ENCODE measurements around the gene BICD2. TPM values are rescaled to one million over a fixed set of nuclear protein-coding genes. Genes with fewer than 3 reads are reported as not detected.

Gene BICD2
- polyA plus RNA-seq, 4 donors = 0.67 to 9.7 (median 3.3) TPM

GRCh38 chr9:92669890-92670708 lies 94.5 kb downstream of the BICD2 start, which contains the start of gene IPPK:
Gene IPPK (minus strand): TSS chr9:92670131. CDS start chr9:92669988, 143 bp downstream.
- FAIRE-seq = no peak
- Histone ChIP-seq H3K9me3 (ENCODE audit: control insufficient read depth in 2 of 2, insufficient read depth in 1 of 2, low read depth in 1 of 2, low read length in 1 of 2) (no peaks in the 10 kb centered on the region), H3K36me3 (ENCODE audit: control insufficient read depth in 3 of 3, insufficient read depth in 2 of 3, low read depth in 1 of 3, low read length in 3 of 3) (peaks cover 0 to 13% (median 0%) of the 10 kb centered on the region in 3 donors), H3K4me3 (ENCODE audit: low read depth in 1 of 3, low read length in 3 of 3) (peak within 1 kb of the TSS; percentile 73 to 87 (median 80)), H3K4me1 (ENCODE audit: control insufficient read depth in 3 of 3, insufficient read depth in 2 of 3, low read depth in 1 of 3, low read length in 2 of 3) (peaks cover 0 to 6% (median 3%) of the 10 kb centered on the region in 3 donors), H3K27ac (ENCODE audit: low read depth in 1 of 3, low read length in 2 of 3) (peak within 1 kb of the TSS; percentile 35 to 94 (median 85)), H3K27me3 (ENCODE audit: control insufficient read depth in 3 of 3, insufficient read depth in 3 of 3, low read length in 3 of 3) (no peaks in the 10 kb centered on the region)
- peak; percentile 98 to 99 for DNase-seq
- WGBS, 3 donors = 0 to 1% (median 0%) methylated on average over 64 to 75 of the region's 75 CpGs

- 0 to 1% (median 1%) methylated on average over 22 to 29 of the region's 29 CpGs for WGBS, 3 donors
- Histone ChIP-seq H3K4me3 (ENCODE audit: low read depth in 1 of 3, low read length in 3 of 3) (peak overlapping the region; percentile 73 to 87 (median 80)), H3K27me3 (ENCODE audit: control insufficient read depth in 3 of 3, insufficient read depth in 3 of 3, low read length in 3 of 3) (no peaks in the 10 kb centered on the region), H3K9me3 (ENCODE audit: control insufficient read depth in 2 of 2, insufficient read depth in 1 of 2, low read depth in 1 of 2, low read length in 1 of 2) (no peaks in the 10 kb centered on the region), H3K27ac (ENCODE audit: low read depth in 1 of 3, low read length in 2 of 3) (peak overlapping the region; percentile 34 to 81 (median 66)), H3K36me3 (ENCODE audit: control insufficient read depth in 3 of 3, insufficient read depth in 2 of 3, low read depth in 1 of 3, low read length in 3 of 3) (peaks cover 0 to 18% (median 0%) of the 10 kb centered on the region in 3 donors), H3K4me1 (ENCODE audit: control insufficient read depth in 3 of 3, insufficient read depth in 2 of 3, low read depth in 1 of 3, low read length in 2 of 3) (peaks cover 0 to 6% (median 3%) of the 10 kb centered on the region in 3 donors)
- peak; percentile 29 to 60 for DNase-seq
- no peak for FAIRE-seq
These were observed 95.1 kb downstream of the BICD2 start for GRCh38 chr9:92669527-92669889.

- peak overlapping the region in 2 of 3 donors; percentile 66 to 81 for H3K27ac ChIP-seq (ENCODE audit: low read depth in 1 of 3, low read length in 2 of 3)
- FAIRE-seq (no peak), DNase-seq (peak; percentile 56 to 67)
These were observed 95.7 kb downstream of the BICD2 start for GRCh38 chr9:92668746-92669526.

GRCh38 chr9:92666912-92667532 lies 97.6 kb downstream of the BICD2 start:
- WGBS, 3 donors = 81 to 95% (median 92%) methylated on average over 8 of the region's 8 CpGs
- no peak for DNase-seq
- no peak for FAIRE-seq
- H3K27me3 ChIP-seq (ENCODE audit: control insufficient read depth in 3 of 3, insufficient read depth in 3 of 3, low read length in 3 of 3) = no peaks in the 10 kb centered on the region
- no peak overlapping the region for H3K4me3 ChIP-seq (ENCODE audit: low read depth in 1 of 3, low read length in 3 of 3)
- peaks cover 0 to 6% (median 3%) of the 10 kb centered on the region in 3 donors for H3K4me1 ChIP-seq (ENCODE audit: control insufficient read depth in 3 of 3, insufficient read depth in 2 of 3, low read depth in 1 of 3, low read length in 2 of 3)
- H3K9me3 ChIP-seq (ENCODE audit: control insufficient read depth in 2 of 2, insufficient read depth in 1 of 2, low read depth in 1 of 2, low read length in 1 of 2) = no peaks in the 10 kb centered on the region
- peaks cover 0 to 29% (median 0%) of the 10 kb centered on the region in 3 donors for H3K36me3 ChIP-seq (ENCODE audit: control insufficient read depth in 3 of 3, insufficient read depth in 2 of 3, low read depth in 1 of 3, low read length in 3 of 3)
- H3K27ac ChIP-seq (ENCODE audit: low read depth in 1 of 3, low read length in 2 of 3) = no peak overlapping the region

More at GRCh38 chr9:92668746-92669526, 95.7 kb downstream of the BICD2 start:
- H3K36me3 ChIP-seq (ENCODE audit: control insufficient read depth in 3 of 3, insufficient read depth in 2 of 3, low read depth in 1 of 3, low read length in 3 of 3) = peaks cover 0 to 24% (median 0%) of the 10 kb centered on the region in 3 donors
- H3K4me3 ChIP-seq (ENCODE audit: low read depth in 1 of 3, low read length in 3 of 3) = peak overlapping the region; percentile 73 to 87 (median 80)
- 16 to 19% (median 18%) methylated on average over 14 of the region's 14 CpGs for WGBS, 3 donors
- no peaks in the 10 kb centered on the region for H3K9me3 ChIP-seq (ENCODE audit: control insufficient read depth in 2 of 2, insufficient read depth in 1 of 2, low read depth in 1 of 2, low read length in 1 of 2)
- peaks cover 0 to 6% (median 3%) of the 10 kb centered on the region in 3 donors for H3K4me1 ChIP-seq (ENCODE audit: control insufficient read depth in 3 of 3, insufficient read depth in 2 of 3, low read depth in 1 of 3, low read length in 2 of 3)
- H3K27me3 ChIP-seq (ENCODE audit: control insufficient read depth in 3 of 3, insufficient read depth in 3 of 3, low read length in 3 of 3) = no peaks in the 10 kb centered on the region

GRCh38 chr9:92666236-92666635 lies 98.4 kb downstream of the BICD2 start:
- Histone ChIP-seq H3K9me3 (ENCODE audit: control insufficient read depth in 2 of 2, insufficient read depth in 1 of 2, low read depth in 1 of 2, low read length in 1 of 2) (no peaks in the 10 kb centered on the region), H3K36me3 (ENCODE audit: control insufficient read depth in 3 of 3, insufficient read depth in 2 of 3, low read depth in 1 of 3, low read length in 3 of 3) (peaks cover 0 to 35% (median 0%) of the 10 kb centered on the region in 3 donors), H3K4me1 (ENCODE audit: control insufficient read depth in 3 of 3, insufficient read depth in 2 of 3, low read depth in 1 of 3, low read length in 2 of 3) (peaks cover 0 to 6% (median under 1%) of the 10 kb centered on the region in 3 donors), H3K27me3 (ENCODE audit: control insufficient read depth in 3 of 3, insufficient read depth in 3 of 3, low read length in 3 of 3) (no peaks in the 10 kb centered on the region), H3K4me3 (ENCODE audit: low read depth in 1 of 3, low read length in 3 of 3) (no peak overlapping the region), H3K27ac (ENCODE audit: low read depth in 1 of 3, low read length in 2 of 3) (no peak overlapping the region)
- FAIRE-seq = no peak
- WGBS, 3 donors = 92 to 94% (median 93%) methylated on average over 6 of the region's 6 CpGs
- no peak for DNase-seq

- Histone ChIP-seq H3K27me3 (ENCODE audit: control insufficient read depth in 3 of 3, insufficient read depth in 3 of 3, low read length in 3 of 3) (no peaks in the 10 kb centered on the region), H3K4me1 (ENCODE audit: control insufficient read depth in 3 of 3, insufficient read depth in 2 of 3, low read depth in 1 of 3, low read length in 2 of 3) (peaks cover 0 to 6% (median 0%) of the 10 kb centered on the region in 3 donors), H3K4me3 (ENCODE audit: low read depth in 1 of 3, low read length in 3 of 3) (no peak overlapping the region), H3K9me3 (ENCODE audit: control insufficient read depth in 2 of 2, insufficient read depth in 1 of 2, low read depth in 1 of 2, low read length in 1 of 2) (no peaks in the 10 kb centered on the region), H3K36me3 (ENCODE audit: control insufficient read depth in 3 of 3, insufficient read depth in 2 of 3, low read depth in 1 of 3, low read length in 3 of 3) (peaks cover 0 to 39% (median 0%) of the 10 kb centered on the region in 3 donors), H3K27ac (ENCODE audit: low read depth in 1 of 3, low read length in 2 of 3) (no peak overlapping the region)
- 90 to 93% (median 92%) methylated on average over 3 of the region's 3 CpGs for WGBS, 3 donors
- FAIRE-seq (no peak), DNase-seq (no peak)
These were observed 98.8 kb downstream of the BICD2 start for GRCh38 chr9:92665836-92666235.

GRCh38 chr9:92664394-92665152 lies 100.1 kb downstream of the BICD2 start:
- Histone ChIP-seq H3K27me3 (ENCODE audit: control insufficient read depth in 3 of 3, insufficient read depth in 3 of 3, low read length in 3 of 3) (no peaks in the 10 kb centered on the region), H3K4me1 (ENCODE audit: control insufficient read depth in 3 of 3, insufficient read depth in 2 of 3, low read depth in 1 of 3, low read length in 2 of 3) (peaks cover 0 to 6% (median 0%) of the 10 kb centered on the region in 3 donors), H3K4me3 (ENCODE audit: low read depth in 1 of 3, low read length in 3 of 3) (no peak overlapping the region), H3K9me3 (ENCODE audit: control insufficient read depth in 2 of 2, insufficient read depth in 1 of 2, low read depth in 1 of 2, low read length in 1 of 2) (no peaks in the 10 kb centered on the region), H3K36me3 (ENCODE audit: control insufficient read depth in 3 of 3, insufficient read depth in 2 of 3, low read depth in 1 of 3, low read length in 3 of 3) (peaks cover 0 to 41% (median 0%) of the 10 kb centered on the region in 3 donors), H3K27ac (ENCODE audit: low read depth in 1 of 3, low read length in 2 of 3) (peak overlapping the region in 2 of 3 donors; percentile 5 to 11)
- FAIRE-seq (no peak), DNase-seq (no peak)
- WGBS, 3 donors = 66 to 83% (median 76%) methylated on average over 13 of the region's 13 CpGs
